GM23248 (cell line): Measurements from ENCODE around the gene CNTLN. TPM values are rescaled to one million over a fixed set of nuclear protein-coding genes. Genes with fewer than 3 reads are reported as not detected.

Experiments used
- DNase-seq: peaks from one replicate; pipeline ENCODE4 v3.0.0-alpha.2; 2015
- H2AFZ ChIP-seq: fragments of 200-600 bp; sonication (generic); 2 replicates; pipeline ENCODE4 v1.6.1; 2016; ENCODE audit warnings: antibody characterized with exemption
- H3F3A ChIP-seq: fragments of 200-600 bp; sonication (generic); 2 replicates; pipeline ENCODE4 v1.6.1; 2016; ENCODE audit warnings: mild to moderate bottlenecking, antibody characterized with exemption, mixed run types; ENCODE audit not compliant: insufficient read depth
- H3K27ac ChIP-seq: fragments of 200-600 bp; sonication (generic); 2 replicates; pipeline ENCODE4 v1.5.1; 2016; ENCODE audit warnings: mild to moderate bottlenecking
- H3K27me3 ChIP-seq: fragments of 200-600 bp; sonication (generic); replicated peaks from 2 replicates; pipeline ENCODE4 v1.6.1; 2016; ENCODE audit warnings: mild to moderate bottlenecking; ENCODE audit not compliant: insufficient read depth
- H3K36me3 ChIP-seq: fragments of 200-600 bp; sonication (generic); 2 replicates; pipeline ENCODE4 v1.6.1; 2016; ENCODE audit warnings: low read depth, mild to moderate bottlenecking
- H3K4me1 ChIP-seq: fragments of 200-600 bp; sonication (generic); 2 replicates; pipeline ENCODE4 v1.6.1; 2016; ENCODE audit warnings: mild to moderate bottlenecking; ENCODE audit not compliant: insufficient read depth
- H3K4me2 ChIP-seq: fragments of 200-600 bp; sonication (generic); one replicate; pipeline ENCODE4 v1.6.1; 2016; ENCODE audit warnings: mild to moderate bottlenecking; ENCODE audit not compliant: unreplicated experiment
- H3K4me3 ChIP-seq: fragments of 200-600 bp; sonication (generic); 2 replicates; pipeline ENCODE4 v1.5.1; 2016; ENCODE audit warnings: mild to moderate bottlenecking
- H3K79me2 ChIP-seq: fragments of 200-600 bp; sonication (generic); 2 replicates; pipeline ENCODE4 v1.6.1; 2016; ENCODE audit warnings: mild to moderate bottlenecking; ENCODE audit not compliant: insufficient read depth
- H3K9ac ChIP-seq: fragments of 200-600 bp; sonication (generic); 2 replicates; pipeline ENCODE4 v1.6.1; 2016; ENCODE audit warnings: mild to moderate bottlenecking
- H3K9me2 ChIP-seq: fragments of 200-600 bp; sonication (generic); 2 replicates; pipeline ENCODE4 v1.6.1; 2016; ENCODE audit warnings: mixed run types, mild to moderate bottlenecking, moderate library complexity; ENCODE audit not compliant: insufficient read depth
- H3K9me3 ChIP-seq: fragments of 200-600 bp; sonication (generic); one replicate; pipeline ENCODE4 v1.6.1; 2017; ENCODE audit warnings: low read depth
- H4K20me1 ChIP-seq: fragments of 200-600 bp; sonication (generic); 2 replicates; pipeline ENCODE4 v1.6.0; 2016; ENCODE audit not compliant: insufficient read depth
- EZH2 ChIP-seq: fragments of 200-600 bp; sonication (generic); IDR thresholded peaks from 2 replicates; pipeline ENCODE4 v1.6.1; 2018; ENCODE audit warnings: antibody characterized with exemption, mild to moderate bottlenecking; ENCODE audit not compliant: insufficient read depth, poor library complexity, severe bottlenecking
- EZH2phosphoT487 ChIP-seq: fragments of 200-600 bp; sonication (generic); IDR thresholded peaks from 2 replicates; pipeline ENCODE4 v1.6.1; 2018; ENCODE audit warnings: antibody characterized with exemption, moderate library complexity, mild to moderate bottlenecking, low read depth; ENCODE audit not compliant: insufficient read depth
- WGBS, 2 experiments: methylation state at CpG; one replicate each; pipeline ENCODE4 v1.1.6; 2015 to 2017; ENCODE audit warnings: low lambda C conversion rate in 2 of 2, low coverage in 1 of 2; ENCODE audit errors: missing lambda C conversion rate in 2 of 2; 5-methylcytosine and 5-hydroxymethylcytosine counted together
- in situ Hi-C: fragments of 300-500 bp; cut with MboI; formaldehyde crosslinking; loops from 2 replicates; pipeline ENCODE4 v1.15.0; 2020
- polyA plus RNA-seq: library from polyadenylated mRNA; unstranded; fragments of >200 nt; fragmentation: Nextera tagmentation; extraction: Ambion mirVana; gene quantifications from 2 replicates; pipeline ENCODE4 v1.2.1, GENCODE V29; 2016
- total RNA-seq: library from RNA; depleted of rRNA; stranded (reverse); fragments of >200 nt; shearing (Covaris generic); gene quantifications from 2 replicates; pipeline ENCODE4 v1.2.3, GENCODE V29; 2014

The CNTLN gene
- total and polyA plus RNA-seq, 2 experiments from 2014 or later, result 4.8 to 7.2 TPM

- no peak overlapping the region for H3K4me3 ChIP-seq
- no peaks in the 10 kb centered on the region for H3K4me1 ChIP-seq
- H3K27me3 ChIP-seq, result no peaks in the 10 kb centered on the region
- no peaks in the 10 kb centered on the region for H3K79me2 ChIP-seq
- 69 to 72% methylated on average over 6 of the region's 6 CpGs for WGBS, 2 experiments
- no peaks in the 10 kb centered on the region for H4K20me1 ChIP-seq
- H3K36me3 ChIP-seq, result no peaks in the 10 kb centered on the region
- no peaks in the 10 kb centered on the region for H3K9me2 ChIP-seq
- no peak overlapping the region for H3K4me2 ChIP-seq
- no peaks in the 10 kb centered on the region for H3F3A ChIP-seq
- TF ChIP-seq EZH2 (no peak), EZH2phosphoT487 (no peak)
- H3K9ac ChIP-seq, result no peak overlapping the region
- in situ Hi-C loops, result no loop called here
- DNase-seq, result no peak
- no peak overlapping the region for H2AFZ ChIP-seq
- no peaks in the 10 kb centered on the region for H3K9me3 ChIP-seq
- H3K27ac ChIP-seq, result no peak overlapping the region
Observed at GRCh38 chr9:17487467-17487866, 352.6 kb downstream of the CNTLN start.

- Histone ChIP-seq H3K4me2 (no peak overlapping the region), H2AFZ (no peak overlapping the region), H3K27ac (no peak overlapping the region), H3K4me3 (no peak overlapping the region), H3K36me3 (no peaks in the 10 kb centered on the region), H3K4me1 (no peaks in the 10 kb centered on the region), H3K79me2 (no peaks in the 10 kb centered on the region), H3K27me3 (no peaks in the 10 kb centered on the region), H3F3A (no peaks in the 10 kb centered on the region), H4K20me1 (no peaks in the 10 kb centered on the region), H3K9me3 (no peaks in the 10 kb centered on the region), H3K9me2 (no peaks in the 10 kb centered on the region), H3K9ac (no peak overlapping the region)
- no peak for TF ChIP-seq EZH2
- no peak for TF ChIP-seq EZH2phosphoT487
- 98 to 100% methylated on average over 2 of the region's 2 CpGs for WGBS, 2 experiments
- in situ Hi-C loops, result no loop called here
- no peak for DNase-seq
Observed at GRCh38 chr9:17488662-17489061, 353.8 kb downstream of the CNTLN start.

- WGBS, 2 experiments, result 56 to 57% methylated on average over 1 of the region's 1 CpG
- in situ Hi-C loops, result no loop called here
- TF ChIP-seq EZH2 (no peak), EZH2phosphoT487 (no peak)
Observed at GRCh38 chr9:17490110-17490509, 355.3 kb downstream of the CNTLN start.

GRCh38 chr9:17491780-17492179 is 356.9 kb downstream of the CNTLN start:
- Histone ChIP-seq H3K27me3 (no peaks in the 10 kb centered on the region), H3F3A (no peaks in the 10 kb centered on the region), H3K9me2 (no peaks in the 10 kb centered on the region), H3K79me2 (no peaks in the 10 kb centered on the region), H3K9ac (no peak overlapping the region), H4K20me1 (no peaks in the 10 kb centered on the region), H3K27ac (no peak overlapping the region), H3K36me3 (no peaks in the 10 kb centered on the region), H3K4me2 (no peak overlapping the region), H3K4me1 (no peaks in the 10 kb centered on the region), H2AFZ (no peak overlapping the region), H3K9me3 (no peaks in the 10 kb centered on the region), H3K4me3 (no peak overlapping the region)
- no peak for TF ChIP-seq EZH2phosphoT487
- no peak for TF ChIP-seq EZH2
- in situ Hi-C loops, result no loop called here
- no peak for DNase-seq
- 92 to 97% methylated on average over 1 of the region's 1 CpG for WGBS, 2 experiments

More at GRCh38 chr9:17490110-17490509, 355.3 kb downstream of the CNTLN start:
- Histone ChIP-seq H3K4me2 (no peak overlapping the region), H3F3A (no peaks in the 10 kb centered on the region), H4K20me1 (no peaks in the 10 kb centered on the region), H2AFZ (no peak overlapping the region), H3K36me3 (no peaks in the 10 kb centered on the region), H3K9ac (no peak overlapping the region), H3K27me3 (no peaks in the 10 kb centered on the region), H3K27ac (no peak overlapping the region), H3K9me3 (no peaks in the 10 kb centered on the region), H3K4me3 (no peak overlapping the region), H3K79me2 (no peaks in the 10 kb centered on the region), H3K4me1 (no peaks in the 10 kb centered on the region), H3K9me2 (no peaks in the 10 kb centered on the region)
- DNase-seq, result no peak

GRCh38 chr9:17503196-17503595 is 368.4 kb downstream of the CNTLN start:
- H3K4me1 ChIP-seq, result no peaks in the 10 kb centered on the region
- TF ChIP-seq EZH2 (no peak), EZH2phosphoT487 (no peak)
- no peak overlapping the region for H3K27ac ChIP-seq
- H3K27me3 ChIP-seq, result no peaks in the 10 kb centered on the region
- no peaks in the 10 kb centered on the region for H4K20me1 ChIP-seq
- no peaks in the 10 kb centered on the region for H3F3A ChIP-seq
- 96 to 98% methylated on average over 3 of the region's 3 CpGs for WGBS, 2 experiments
- no peaks in the 10 kb centered on the region for H3K9me2 ChIP-seq
- in situ Hi-C loops, result no loop called here
- no peaks in the 10 kb centered on the region for H3K79me2 ChIP-seq
- H3K9me3 ChIP-seq, result no peaks in the 10 kb centered on the region
- H3K4me3 ChIP-seq, result no peak overlapping the region
- H2AFZ ChIP-seq, result no peak overlapping the region
- H3K9ac ChIP-seq, result no peak overlapping the region
- H3K36me3 ChIP-seq, result no peaks in the 10 kb centered on the region
- no peak for DNase-seq
- no peak overlapping the region for H3K4me2 ChIP-seq
